ENCODE measurements around the gene ELK3. TPM values are rescaled to one million over a fixed set of nuclear protein-coding genes. Genes with fewer than 3 reads are reported as not detected.
A peak's percentile ranks its signal among the peaks of the same experiment; 100 is the strongest.

ELK3 gene
- total RNA-seq, 1 donor from 2014 or later: 70.6 TPM

DNA sequence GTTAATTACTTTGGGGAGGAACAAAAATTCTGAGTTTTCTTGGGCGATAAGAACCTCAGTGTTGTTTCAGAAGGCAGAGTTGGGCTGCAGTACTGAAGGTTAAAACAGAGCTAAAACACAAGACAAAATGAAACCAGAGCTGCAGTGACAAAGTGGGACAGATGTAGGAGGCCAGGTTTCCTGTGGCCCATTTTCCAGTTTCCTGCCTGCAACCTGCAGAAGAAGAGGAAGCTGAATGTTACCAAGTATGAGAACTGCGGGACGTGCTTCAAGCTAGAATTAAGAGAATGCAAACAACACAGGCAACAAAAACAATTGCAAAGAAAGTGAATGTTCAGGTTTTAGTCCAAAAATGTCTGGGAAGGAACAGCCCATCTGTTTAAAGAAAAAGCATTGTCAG, 17.8 kb downstream of the ELK3 start:
- no peak for DNase-seq (ENCODE audit: extremely low read depth, low read depth, low spot score)

- DNase-seq (ENCODE audit: extremely low read depth, low read depth, low spot score): no peak
These were observed 18.5 kb downstream of the ELK3 start for GRCh38 chr12:96212456-96213375.

DNA sequence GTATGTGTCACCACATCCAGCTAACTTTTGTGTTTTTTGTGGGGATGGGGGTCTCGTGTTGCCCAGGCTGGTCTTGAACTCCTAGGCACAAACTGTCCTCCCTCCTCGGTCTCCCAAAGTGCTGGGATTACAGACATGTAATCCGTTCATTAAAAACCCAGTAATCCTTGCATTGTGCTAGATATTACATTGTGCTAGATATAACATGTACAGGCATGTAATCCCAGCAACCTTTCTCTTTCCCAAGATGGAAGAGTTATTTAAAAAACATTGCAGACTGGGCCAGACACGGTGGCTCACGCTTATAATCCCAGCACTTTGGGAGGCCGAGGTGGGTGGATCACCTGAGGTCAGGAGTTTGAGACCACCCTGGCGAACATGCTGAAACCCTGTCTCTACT, 19.7 kb downstream of the ELK3 start:
- DNase-seq (ENCODE audit: extremely low read depth, low read depth, low spot score): no peak

GRCh38 chr12:96215919-96216273, 21.7 kb downstream of the ELK3 start:
- DNase-seq (ENCODE audit: extremely low read depth, low read depth, low spot score): no peak

- no peak for DNase-seq (ENCODE audit: extremely low read depth, low read depth, low spot score)
These were observed 25.0 kb downstream of the ELK3 start for GRCh38 chr12:96218989-96219678.

GRCh38 chr12:96219700-96220206, 25.6 kb downstream of the ELK3 start:
- DNase-seq (ENCODE audit: extremely low read depth, low read depth, low spot score): peak; percentile 80

DNA sequence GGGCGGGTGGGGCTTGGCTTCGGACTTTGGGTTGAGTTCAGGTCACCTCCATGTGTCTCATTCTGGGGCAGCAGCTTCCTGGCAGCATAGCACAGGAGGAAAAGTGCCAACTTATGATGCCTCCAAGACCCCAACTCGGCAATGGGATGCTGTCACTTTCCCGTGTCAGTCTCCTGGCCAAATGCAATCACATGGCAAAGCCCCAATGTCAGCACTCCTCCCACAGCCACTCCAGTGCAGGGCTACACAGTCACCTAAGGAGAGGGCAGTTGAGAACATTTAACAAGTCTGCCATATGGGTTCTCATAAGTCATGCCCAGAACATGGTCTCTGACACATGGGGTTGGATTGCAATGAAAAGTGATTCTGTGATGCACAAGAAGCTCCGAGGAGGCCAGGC, 26.7 kb downstream of the ELK3 start:
- no peak for DNase-seq (ENCODE audit: extremely low read depth, low read depth, low spot score)

GRCh38 chr12:96221391-96221790, 27.2 kb downstream of the ELK3 start:
- no peak for DNase-seq (ENCODE audit: extremely low read depth, low read depth, low spot score)

GRCh38 chr12:96223411-96224218, 29.4 kb downstream of the ELK3 start:
- no peak for DNase-seq (ENCODE audit: extremely low read depth, low read depth, low spot score)

DNA sequence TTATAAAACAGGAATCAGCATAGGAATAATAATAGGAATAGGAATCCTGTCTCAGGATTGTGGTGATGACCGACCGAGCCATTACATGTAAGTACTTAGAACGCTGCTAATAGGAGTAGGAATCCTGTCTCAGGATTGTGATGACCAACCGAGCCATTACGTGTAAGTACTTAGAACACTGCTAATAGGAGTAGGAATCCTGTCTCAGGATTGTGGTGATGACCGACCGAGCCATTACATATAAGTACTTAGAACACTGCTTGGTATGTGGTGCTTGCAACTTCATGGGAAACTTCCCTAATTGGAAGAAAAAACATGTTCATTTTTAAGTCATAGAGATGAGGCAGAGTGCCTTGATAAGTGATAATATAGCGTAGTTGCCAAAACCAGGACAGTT, 30.0 kb downstream of the ELK3 start:
- no peak for DNase-seq (ENCODE audit: extremely low read depth, low read depth, low spot score)

DNA sequence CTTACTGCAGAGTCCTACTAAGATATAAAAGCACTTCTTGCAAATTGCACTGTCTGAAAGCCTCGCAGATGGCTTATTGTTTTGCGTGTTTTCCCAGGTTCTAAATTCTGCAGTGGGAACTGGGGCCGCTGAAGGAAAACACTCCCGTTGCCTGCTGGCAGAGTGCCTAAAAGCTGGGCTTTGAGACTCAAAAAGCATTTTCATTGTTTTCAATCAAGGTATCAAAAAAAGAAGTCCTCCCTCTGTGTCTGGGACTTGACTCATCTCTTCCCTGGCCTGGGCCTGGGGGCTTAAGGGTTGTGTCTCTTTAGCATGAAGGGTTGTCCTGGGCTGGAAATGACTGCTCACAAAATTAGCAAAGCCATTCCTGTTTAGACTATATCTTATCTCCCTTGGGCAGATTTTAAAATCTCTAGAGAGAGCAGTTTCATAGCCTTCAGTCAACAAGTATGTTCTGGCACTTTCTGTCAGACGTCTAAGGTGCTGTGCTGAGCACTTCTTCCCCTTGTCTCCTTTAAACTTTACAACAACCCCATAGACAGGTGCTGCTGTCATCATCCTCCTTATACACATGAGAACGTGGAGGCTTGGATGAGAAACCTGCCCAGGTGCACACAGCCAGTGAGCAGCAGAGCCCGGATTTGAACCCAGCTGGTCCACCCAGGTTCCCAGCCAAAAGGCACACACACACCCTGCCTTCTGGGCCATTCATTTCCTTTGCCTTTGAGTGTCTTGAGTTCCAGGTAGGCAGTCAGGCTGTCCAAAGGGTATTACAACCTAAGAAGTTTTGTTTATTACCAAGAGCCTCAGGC, 31.1 kb downstream of the ELK3 start:
- no peak for DNase-seq (ENCODE audit: extremely low read depth, low read depth, low spot score)

DNA sequence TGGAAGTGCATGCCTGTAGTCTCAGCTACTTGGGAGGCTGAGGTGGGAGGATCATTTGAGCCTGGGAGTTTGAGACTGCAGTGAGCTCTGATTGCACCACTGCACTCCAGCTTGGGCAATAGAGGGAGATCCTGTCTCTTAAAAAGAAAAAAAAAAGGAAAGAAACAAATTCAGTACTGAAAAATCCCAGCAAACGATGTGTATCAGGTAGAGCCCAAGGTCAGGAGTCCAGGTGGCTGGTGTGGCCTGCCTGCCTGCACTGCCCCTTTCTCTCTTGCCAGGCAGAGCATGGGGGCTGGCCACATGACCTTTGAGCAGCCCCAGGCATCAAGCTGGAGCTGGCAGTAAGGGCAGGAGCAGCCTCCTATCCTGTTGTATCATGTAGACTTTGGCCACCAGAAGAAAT, 31.8 kb downstream of the ELK3 start:
- DNase-seq (ENCODE audit: extremely low read depth, low read depth, low spot score): no peak

DNA sequence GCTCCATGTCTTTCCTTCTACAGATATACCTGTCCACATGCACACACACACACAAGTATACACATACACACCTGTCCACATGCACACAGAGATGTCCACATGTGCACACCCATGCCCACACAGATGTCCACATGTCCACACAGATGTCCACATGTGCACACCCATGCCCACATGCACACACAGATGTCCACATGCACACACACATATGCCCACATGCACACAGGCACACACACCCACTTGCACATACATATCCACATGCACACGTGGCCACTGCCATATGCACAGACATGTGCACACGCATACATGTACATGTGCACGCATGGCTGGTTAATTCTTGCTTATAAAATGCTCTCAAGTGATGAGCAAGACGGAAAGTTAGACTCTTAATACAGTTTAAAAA, 32.2 kb downstream of the ELK3 start:
- DNase-seq (ENCODE audit: extremely low read depth, low read depth, low spot score): no peak

- DNase-seq (ENCODE audit: extremely low read depth, low read depth, low spot score): no peak
These were observed 32.7 kb downstream of the ELK3 start for GRCh38 chr12:96226801-96227348.

DNA sequence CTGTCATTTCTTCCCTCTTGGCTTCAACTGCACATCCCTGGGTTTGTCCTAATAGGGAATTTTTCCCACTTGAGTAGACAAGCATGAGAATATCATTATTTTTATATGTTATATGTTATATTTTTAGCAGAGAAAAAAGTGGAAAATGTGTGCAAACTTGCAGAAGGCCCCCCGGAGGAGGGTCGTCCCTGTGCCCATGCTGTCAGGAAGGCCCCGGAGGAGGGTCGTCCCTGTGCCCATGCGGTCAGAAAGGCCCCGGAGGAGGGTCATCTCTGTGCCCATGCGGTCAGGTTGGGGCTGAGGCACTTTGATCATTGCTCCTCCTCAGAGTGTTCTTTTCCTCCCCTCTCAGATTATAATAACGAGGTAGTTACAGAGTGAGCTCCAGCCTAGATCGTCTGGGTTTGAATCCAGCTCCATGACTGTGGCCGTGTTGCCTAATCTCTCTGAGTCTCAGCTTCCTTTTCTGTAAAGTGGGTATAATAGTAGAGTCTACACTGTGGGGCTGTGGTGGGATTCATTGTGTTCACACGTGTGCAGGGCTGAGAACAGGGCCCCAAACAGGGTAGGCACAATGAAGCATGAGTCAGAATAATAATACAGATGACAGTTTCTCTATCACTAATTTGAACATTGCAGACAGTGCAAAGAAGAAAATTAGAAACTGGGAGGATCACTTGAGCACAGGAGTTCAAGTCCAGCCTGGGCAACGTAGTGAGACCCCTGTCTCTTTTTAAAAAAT, 33.4 kb downstream of the ELK3 start:
- no peak for DNase-seq (ENCODE audit: extremely low read depth, low read depth, low spot score)

DNA sequence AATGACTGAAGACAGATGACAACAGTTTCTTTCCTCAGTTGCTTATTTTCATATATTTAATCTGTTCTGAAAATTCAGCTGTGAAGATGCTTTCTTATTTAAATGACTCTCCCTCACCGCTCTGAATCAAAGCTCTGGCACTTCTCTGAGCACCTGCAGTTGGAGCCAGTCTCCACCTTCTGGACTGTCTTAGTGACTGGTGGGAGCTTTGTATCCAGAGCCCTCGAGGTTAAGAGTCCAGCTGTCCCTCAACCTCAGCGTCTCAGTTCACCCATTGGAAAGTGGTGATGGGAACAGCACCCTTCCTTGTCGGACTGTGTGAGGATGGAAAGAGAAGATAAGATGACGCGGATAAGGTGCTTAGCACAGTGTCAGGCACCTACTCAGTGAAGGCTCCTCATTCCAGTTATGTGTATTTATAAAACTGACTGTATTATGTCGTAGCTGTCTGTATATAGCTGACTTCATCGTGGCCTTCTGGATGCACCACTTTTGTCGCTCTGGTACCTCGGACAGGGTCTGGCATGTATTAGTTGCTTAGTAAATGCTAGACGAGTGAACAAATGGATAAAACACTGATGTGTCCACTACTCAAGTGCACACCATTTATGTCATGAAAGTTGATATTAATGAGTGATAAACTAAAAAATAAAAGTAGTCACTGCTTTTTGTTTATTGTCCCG, 34.5 kb downstream of the ELK3 start:
- no peak for DNase-seq (ENCODE audit: extremely low read depth, low read depth, low spot score)

GRCh38 chr12:96230646-96231045, 36.5 kb downstream of the ELK3 start:
- DNase-seq (ENCODE audit: extremely low read depth, low read depth, low spot score): no peak

GRCh38 chr12:96233168-96233567, 39.0 kb downstream of the ELK3 start:
- DNase-seq (ENCODE audit: extremely low read depth, low read depth, low spot score): no peak
